Smooth muscle cell (in vitro differentiated cells): ENCODE results near the gene MAPKAP1. TPM values are rescaled to one million over a fixed set of nuclear protein-coding genes. Genes with fewer than 3 reads are reported as not detected.

Experiments used
- DNase-seq: peaks from one replicate; lab custom pipeline; 2025; ENCODE audit not compliant: unreplicated experiment; lab: John Stamatoyannopoulos, UW
- H2AFZ ChIP-seq: fragments of 200-600 bp; sonication (generic); 2 replicates; pipeline ENCODE4 v1.6.0; 2016; ENCODE audit warnings: antibody characterized with exemption, low read depth, mild to moderate bottlenecking
- H3F3A ChIP-seq: fragments of 200-600 bp; sonication (generic); 2 replicates; pipeline ENCODE4 v1.6.0; 2017; ENCODE audit warnings: antibody characterized with exemption, low read depth
- H3K27ac ChIP-seq: fragments of 200-600 bp; sonication (generic); 2 replicates; pipeline ENCODE4 v1.5.1; 2016; ENCODE audit warnings: low read depth, mild to moderate bottlenecking
- H3K27me3 ChIP-seq: fragments of 200-600 bp; sonication (generic); 2 replicates; pipeline ENCODE4 v1.6.1; 2016; ENCODE audit warnings: low read depth, mild to moderate bottlenecking
- H3K36me3 ChIP-seq: fragments of 200-600 bp; sonication (generic); 2 replicates; pipeline ENCODE4 v1.5.1; 2016; ENCODE audit warnings: low read depth
- H3K4me1 ChIP-seq: fragments of 200-600 bp; sonication (generic); 2 replicates; pipeline ENCODE4 v1.5.1; 2016; ENCODE audit warnings: low read depth
- H3K4me2 ChIP-seq: fragments of 200-600 bp; sonication (generic); 2 replicates; pipeline ENCODE4 v1.6.0; 2016; ENCODE audit warnings: mild to moderate bottlenecking
- H3K4me3 ChIP-seq: fragments of 200-600 bp; sonication (generic); 2 replicates; pipeline ENCODE4 v1.5.1; 2016; ENCODE audit warnings: mild to moderate bottlenecking
- H3K79me2 ChIP-seq: fragments of 200-600 bp; sonication (generic); 2 replicates; pipeline ENCODE4 v1.6.0; 2016; ENCODE audit warnings: low read depth, mild to moderate bottlenecking
- H3K9ac ChIP-seq: fragments of 200-600 bp; sonication (generic); 2 replicates; pipeline ENCODE4 v1.6.0; 2016; ENCODE audit warnings: low read depth
- H3K9me3 ChIP-seq: fragments of 200-600 bp; sonication (generic); replicated peaks from 2 replicates; pipeline ENCODE4 v1.5.1; 2016; ENCODE audit warnings: low read depth
- H4K20me1 ChIP-seq: fragments of 200-600 bp; sonication (generic); 2 replicates; pipeline ENCODE4 v1.6.0; 2016; ENCODE audit warnings: low read depth
- CTCF ChIP-seq: fragments of 200-600 bp; sonication (generic); IDR thresholded peaks from 2 replicates; pipeline ENCODE4 v1.5.1; 2017; ENCODE audit warnings: borderline replicate concordance, mild to moderate bottlenecking, antibody characterized with exemption; ENCODE audit not compliant: insufficient read depth, poor library complexity, severe bottlenecking
- WGBS: methylation state at CpG from one replicate; pipeline ENCODE4 v1.1.7; 2016; ENCODE audit warnings: low lambda C conversion rate; 5-methylcytosine and 5-hydroxymethylcytosine counted together
- polyA plus RNA-seq: library from polyadenylated mRNA; unstranded; fragments of >200 nt; fragmentation: Nextera tagmentation; extraction: Ambion mirVana; gene quantifications from 2 replicates; pipeline ENCODE4 v1.2.1, GENCODE V29; 2016
- total RNA-seq: library from RNA; depleted of rRNA; stranded (reverse); fragments of >200 nt; gene quantifications from 2 replicates; pipeline ENCODE4 v1.2.3, GENCODE V29; 2014

MAPKAP1 gene
- total and polyA plus RNA-seq, 2 experiments from 2014 or later = 50.1 to 74.5 TPM

- no peak overlapping the region for H3K27ac ChIP-seq
- no peaks in the 10 kb centered on the region for H3K9me3 ChIP-seq
- H4K20me1 ChIP-seq = no peaks in the 10 kb centered on the region
- DNase-seq = no peak
- H3K9ac ChIP-seq = no peak overlapping the region
- no peaks in the 10 kb centered on the region for H3K36me3 ChIP-seq
- no peak overlapping the region for H2AFZ ChIP-seq
- 88% methylated on average over 3 of the region's 3 CpGs for WGBS
- no peak overlapping the region for H3K4me3 ChIP-seq
- H3K4me2 ChIP-seq = no peak overlapping the region
- H3F3A ChIP-seq = peaks cover 11% of the 10 kb centered on the region
- no peaks in the 10 kb centered on the region for H3K4me1 ChIP-seq
- peaks cover 2% of the 10 kb centered on the region for H3K27me3 ChIP-seq
- H3K79me2 ChIP-seq = no peaks in the 10 kb centered on the region
- no peak for TF ChIP-seq CTCF
Observed at GRCh38 chr9:125742657-125743056, 35.6 kb upstream of the MAPKAP1 start.

- Histone ChIP-seq H3K9me3 (no peaks in the 10 kb centered on the region), H3K9ac (no peak overlapping the region), H3K4me2 (no peak overlapping the region), H2AFZ (no peak overlapping the region), H3K4me1 (no peaks in the 10 kb centered on the region), H4K20me1 (no peaks in the 10 kb centered on the region), H3K27me3 (peaks cover 2% of the 10 kb centered on the region), H3K36me3 (no peaks in the 10 kb centered on the region), H3K27ac (no peak overlapping the region), H3K79me2 (no peaks in the 10 kb centered on the region), H3F3A (no peaks in the 10 kb centered on the region), H3K4me3 (no peak overlapping the region)
- TF ChIP-seq CTCF = no peak
- DNase-seq = no peak
- 94% methylated on average over 3 of the region's 3 CpGs for WGBS
Observed at GRCh38 chr9:125739436-125739835, 32.4 kb upstream of the MAPKAP1 start.

- Histone ChIP-seq H3K9me3 (no peaks in the 10 kb centered on the region), H3K4me3 (no peak overlapping the region), H3K9ac (no peak overlapping the region), H4K20me1 (no peaks in the 10 kb centered on the region), H3K4me1 (no peaks in the 10 kb centered on the region), H2AFZ (no peak overlapping the region), H3K36me3 (no peaks in the 10 kb centered on the region), H3F3A (no peaks in the 10 kb centered on the region), H3K4me2 (no peak overlapping the region), H3K79me2 (no peaks in the 10 kb centered on the region), H3K27ac (no peak overlapping the region), H3K27me3 (peaks cover 11% of the 10 kb centered on the region)
- no peak for DNase-seq
- WGBS = 93% methylated on average over 2 of the region's 2 CpGs
- no peak for TF ChIP-seq CTCF
Observed at GRCh38 chr9:125732562-125732961, 25.6 kb upstream of the MAPKAP1 start.

GRCh38 chr9:125730168-125730567 lies 23.2 kb upstream of the MAPKAP1 start:
- H3F3A ChIP-seq = no peaks in the 10 kb centered on the region
- TF ChIP-seq CTCF = no peak
- WGBS = 76% methylated on average over 2 of the region's 2 CpGs
- H2AFZ ChIP-seq = no peak overlapping the region
- no peaks in the 10 kb centered on the region for H4K20me1 ChIP-seq
- no peaks in the 10 kb centered on the region for H3K4me1 ChIP-seq
- no peaks in the 10 kb centered on the region for H3K36me3 ChIP-seq
- no peak overlapping the region for H3K9ac ChIP-seq
- no peak overlapping the region for H3K27ac ChIP-seq
- no peak for DNase-seq
- no peaks in the 10 kb centered on the region for H3K9me3 ChIP-seq
- H3K27me3 ChIP-seq = peaks cover 11% of the 10 kb centered on the region
- H3K79me2 ChIP-seq = no peaks in the 10 kb centered on the region
- no peak overlapping the region for H3K4me3 ChIP-seq
- no peak overlapping the region for H3K4me2 ChIP-seq
